Stimulated activated CD8-positive, alpha-beta memory T cell treated with anti-CD3 and anti-CD28 coated beads, Interleukin-2, amount 100 ng/mL, for 48 hours (primary cell): Measurements from ENCODE around the gene TAOK1.

Experiments used
- DNase-seq, 2 donors: peaks; one replicate each; pipeline ENCODE4 v3.0.0-alpha.2; 2020; ENCODE audit warnings: low read depth in 2 of 2

The TAOK1 gene

DNA sequence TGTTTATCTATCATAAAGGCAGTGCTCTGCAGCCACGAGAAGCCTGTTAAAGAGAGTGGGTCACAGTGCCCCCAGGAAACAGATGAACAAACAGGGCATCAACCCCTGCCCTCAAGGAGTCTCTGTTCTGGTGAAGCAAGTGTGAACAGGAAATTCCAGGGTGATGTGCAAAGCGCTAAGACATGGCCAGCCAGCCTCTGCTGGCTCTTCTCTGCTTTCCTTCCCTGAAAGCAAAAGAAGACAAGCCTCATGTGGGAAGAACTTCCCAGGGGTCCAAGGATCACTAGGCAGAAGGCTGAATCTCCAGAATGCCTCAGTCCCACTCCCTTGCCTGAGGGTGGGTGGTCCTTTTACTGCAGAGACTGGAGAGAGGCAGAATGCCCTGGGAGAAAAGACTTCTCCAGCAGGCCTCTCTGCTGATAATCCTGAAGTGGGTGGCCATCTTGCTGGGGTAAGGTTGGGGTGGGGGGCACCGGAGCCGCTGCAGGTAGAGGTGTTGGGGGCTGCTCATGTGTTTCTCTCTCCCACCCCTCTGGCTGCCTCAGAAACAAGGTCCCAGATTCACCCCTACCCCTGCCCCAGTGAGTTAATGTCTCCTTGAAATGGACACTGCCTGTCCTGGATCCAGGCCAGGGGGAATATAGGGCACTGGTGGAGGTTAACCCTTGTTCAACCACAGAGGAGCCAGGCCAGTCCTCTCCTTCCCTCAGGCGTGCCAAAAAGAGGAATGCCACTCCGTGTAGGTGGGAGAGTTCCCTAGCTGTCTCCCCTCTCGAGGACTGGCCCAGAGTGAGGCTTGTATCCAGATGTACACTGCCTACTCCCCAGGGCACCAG, 205.2 kb downstream of the TAOK1 start:
- no peak for DNase-seq

DNA sequence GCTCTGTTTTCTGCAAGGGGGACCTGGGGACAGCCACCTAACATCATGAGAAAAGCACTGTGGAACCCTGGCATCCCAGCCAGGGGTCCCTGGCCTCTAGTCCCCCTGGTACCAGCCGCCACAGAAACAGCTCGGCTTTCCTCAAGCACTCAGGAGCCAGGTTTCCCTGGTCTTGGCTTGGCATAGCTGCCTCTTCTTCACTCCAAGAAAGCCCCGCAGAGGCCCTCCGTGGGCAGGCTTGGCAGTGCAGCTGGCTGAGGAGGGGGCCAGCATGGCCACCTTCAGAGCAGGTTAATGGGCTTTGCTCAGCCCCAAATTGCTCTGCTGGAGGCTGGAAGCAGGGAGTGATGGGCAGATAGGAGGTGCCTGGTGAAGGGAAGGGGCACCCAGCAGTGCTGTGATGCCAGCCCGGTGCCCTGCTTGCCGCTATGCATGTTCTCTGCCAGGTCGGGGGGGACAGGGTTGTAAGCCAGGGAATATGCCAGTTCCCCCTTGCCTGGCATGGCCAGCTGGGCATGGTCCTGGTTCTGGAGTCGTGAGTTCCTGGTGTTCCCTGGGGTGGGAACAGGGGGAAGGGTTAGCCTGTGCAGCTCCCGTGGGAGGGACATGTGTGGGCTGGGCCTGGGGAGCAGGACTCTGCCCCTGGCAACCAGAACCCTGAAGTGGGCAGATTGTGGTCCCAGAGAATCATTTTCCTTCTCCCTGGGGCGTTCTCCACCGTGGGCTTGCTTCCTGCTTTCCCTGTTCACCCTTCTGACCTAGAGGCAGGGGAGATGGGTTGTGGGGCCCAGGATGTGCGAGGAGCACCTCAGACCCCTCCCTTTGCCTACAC, 206.0 kb downstream of the TAOK1 start:
- DNase-seq: no peak

DNA sequence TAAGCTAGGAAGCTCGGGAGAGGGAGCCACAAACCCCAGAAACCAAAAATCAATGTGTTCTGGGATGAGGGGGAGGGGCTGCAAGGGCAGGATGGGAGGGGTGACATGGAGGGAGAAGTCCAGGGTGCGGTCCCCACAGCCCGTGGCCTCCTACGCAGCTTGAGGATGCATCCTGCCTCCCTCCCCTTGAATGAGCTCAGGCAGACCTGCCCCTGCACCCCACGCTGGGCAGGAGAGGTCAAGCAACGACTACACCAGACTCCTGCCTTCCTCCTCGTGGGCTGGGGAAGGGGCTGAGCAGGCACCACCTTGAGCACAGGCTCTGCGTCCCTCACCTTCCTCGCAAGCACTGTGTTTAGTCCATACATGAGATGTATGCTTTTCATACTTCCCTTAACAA, 206.6 kb downstream of the TAOK1 start:
- DNase-seq: no peak

DNA sequence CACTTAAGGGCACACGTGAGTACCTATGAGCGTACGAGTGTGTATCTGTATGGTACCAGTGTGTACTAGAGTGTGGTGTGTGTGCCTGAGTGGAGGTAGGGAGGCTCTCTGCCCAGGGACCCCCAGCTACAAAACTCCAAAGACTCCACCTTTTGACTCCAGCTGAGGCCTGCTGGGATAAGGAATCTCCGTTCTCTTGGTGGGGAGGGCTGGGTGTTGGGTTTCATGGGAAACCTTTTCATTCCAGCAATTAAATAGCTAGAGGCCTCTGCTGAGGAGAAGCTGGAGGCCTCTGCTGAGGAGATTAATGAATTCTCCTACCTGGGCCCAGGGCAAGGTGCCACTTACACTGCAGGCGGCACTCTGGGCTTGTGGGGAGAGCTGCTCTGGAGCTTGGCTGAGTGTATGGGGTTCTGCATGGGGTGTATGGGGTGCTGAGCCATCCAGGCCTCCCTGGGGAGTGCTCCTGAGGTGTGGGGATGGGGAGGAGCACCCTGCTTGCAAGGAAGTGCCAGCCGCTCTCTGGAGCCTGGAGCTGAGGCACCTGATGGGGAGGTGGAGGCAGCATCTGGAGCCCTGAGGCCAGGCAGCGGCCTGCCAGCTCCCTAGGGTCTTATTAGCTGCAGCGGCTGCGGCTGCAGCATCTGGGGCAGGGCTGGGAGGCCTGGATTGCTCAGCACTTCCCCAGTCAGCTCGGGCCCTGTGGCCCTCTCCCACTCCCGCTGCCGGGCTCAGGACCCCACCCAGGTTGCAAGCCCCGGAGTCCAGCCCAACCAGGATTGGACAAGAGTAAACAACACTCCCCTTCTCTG, 207.4 kb downstream of the TAOK1 start:
- DNase-seq: no peak
